HepG2 (cell line): Measurements from ENCODE around the gene TMED6. TPM values are rescaled to one million over a fixed set of nuclear protein-coding genes. Genes with fewer than 3 reads are reported as not detected.
A peak's percentile ranks its signal among the peaks of the same experiment; 100 is the strongest.

ENCODE experiments used
- ATF2 ChIP-seq: sonication (generic); formaldehyde crosslinking; IDR thresholded peaks from 2 replicates; pipeline ENCODE4 v1.4.0; 2020; ENCODE audit warnings: missing genetic modification reagents
- CREB3 ChIP-seq: sonication (generic); formaldehyde crosslinking; IDR thresholded peaks from 2 replicates; pipeline ENCODE4 v1.5.0; 2020; ENCODE audit warnings: missing genetic modification reagents
- HBP1 ChIP-seq: IDR thresholded peaks from 2 replicates; pipeline ENCODE4 v1.6.1; 2016; ENCODE audit warnings: low read depth, control low read depth
- JUN ChIP-seq: sonication (generic); formaldehyde crosslinking; IDR thresholded peaks from 2 replicates; pipeline ENCODE4 v1.4.0; 2020; ENCODE audit warnings: mild to moderate bottlenecking, missing genetic modification reagents
- JUNB ChIP-seq: sonication (generic); formaldehyde crosslinking; IDR thresholded peaks from 2 replicates; pipeline ENCODE4 v1.8.0; 2022; ENCODE audit warnings: missing genetic modification reagents, mild to moderate bottlenecking, borderline replicate concordance
- NKX3-1 ChIP-seq: sonication (generic); formaldehyde crosslinking; IDR thresholded peaks from 2 replicates; pipeline ENCODE4 v1.5.0; 2020; ENCODE audit warnings: missing genetic modification reagents
- NRL ChIP-seq: sonication (generic); formaldehyde crosslinking; IDR thresholded peaks from 2 replicates; pipeline ENCODE4 v1.5.0; 2020; ENCODE audit warnings: missing genetic modification reagents, mild to moderate bottlenecking, moderate library complexity, borderline replicate concordance
- SAFB2 ChIP-seq: sonication (generic); formaldehyde crosslinking; IDR thresholded peaks from 2 replicates; pipeline ENCODE4 v1.5.1; 2020; ENCODE audit warnings: missing genetic modification reagents, low read depth, mild to moderate bottlenecking, borderline replicate concordance
- STAG1 ChIP-seq: sonication (generic); formaldehyde crosslinking; IDR thresholded peaks from 2 replicates; pipeline ENCODE4 v1.4.0; 2020; ENCODE audit warnings: missing genetic modification reagents
- STAT6 ChIP-seq: sonication (generic); formaldehyde crosslinking; IDR thresholded peaks from 2 replicates; pipeline ENCODE4 v1.4.0; 2020; ENCODE audit warnings: missing genetic modification reagents, mild to moderate bottlenecking, borderline replicate concordance
- ZBTB44 ChIP-seq: sonication (generic); formaldehyde crosslinking; IDR thresholded peaks from 2 replicates; pipeline ENCODE4 v1.4.0; 2020; ENCODE audit warnings: missing genetic modification reagents
- ZFP36 ChIP-seq: fragments of 150-350 bp; IDR thresholded peaks from 2 replicates; pipeline ENCODE4 v1.6.1; 2018; ENCODE audit warnings: borderline replicate concordance, low read length, low read depth; ENCODE audit not compliant: partially characterized antibody
- ZNF496 ChIP-seq: sonication (generic); formaldehyde crosslinking; IDR thresholded peaks from 2 replicates; pipeline ENCODE4 v1.8.1; 2023; ENCODE audit warnings: mild to moderate bottlenecking, moderate library complexity, missing genetic modification reagents; ENCODE audit not compliant: insufficient replicate concordance
- ZNF547 ChIP-seq: sonication (generic); formaldehyde crosslinking; IDR thresholded peaks from 2 replicates; pipeline ENCODE4 v1.5.1; 2020; ENCODE audit warnings: mild to moderate bottlenecking, missing genetic modification reagents
- ZNF570 ChIP-seq: sonication (generic); formaldehyde crosslinking; IDR thresholded peaks from 2 replicates; pipeline ENCODE4 v1.4.0; 2020; ENCODE audit warnings: mild to moderate bottlenecking, missing genetic modification reagents, borderline replicate concordance
- ZNF639 ChIP-seq: conservative IDR thresholded peaks from 2 replicates; pipeline ENCODE4 v1.6.1; 2018; ENCODE audit warnings: missing genetic modification reagents
- ZNF703 ChIP-seq: sonication (generic); formaldehyde crosslinking; IDR thresholded peaks from 2 replicates; pipeline ENCODE4 v1.5.1; 2020; ENCODE audit warnings: missing genetic modification reagents, mild to moderate bottlenecking, moderate library complexity, borderline replicate concordance
- ZNF746 ChIP-seq: sonication (generic); formaldehyde crosslinking; IDR thresholded peaks from 2 replicates; pipeline ENCODE4 v1.8.0; 2022; ENCODE audit warnings: mild to moderate bottlenecking, missing genetic modification reagents
- ZNF792 ChIP-seq: IDR thresholded peaks from 2 replicates; pipeline ENCODE4 v1.6.1; 2016
- polyA plus RNA-seq, 8 experiments: library from polyadenylated mRNA; depleted of rRNA in 3 of 8; stranded (reverse) in 7 of 8; unstranded in 1 of 8; fragments of >200 nt; fragmentation: Illumina TruSeq in 4 of 8; extraction: Trizol in 4 of 8; gene quantifications; 2 replicates each; pipeline versions ENCODE4 v1.2.1 to v1.2.3, GENCODE V29; 2011 to 2016; ENCODE audit warnings: low read depth in 4 of 8, missing spikeins in 1 of 8, mixed read lengths in 1 of 8; ENCODE audit not compliant: insufficient read depth in 1 of 8
- total RNA-seq, 5 experiments: library from RNA; depleted of rRNA; stranded (reverse); fragments of >200 nt; fragmentation: Illumina TruSeq; extraction: Trizol; gene quantifications; 2 replicates each; pipeline ENCODE4 v1.2.3, GENCODE V29; 2016; ENCODE audit warnings: low read depth in 1 of 5

Gene TMED6
- total and polyA plus RNA-seq, 2 of the 13 experiments (the other 11 are each of a cell fraction or from before 2014, with no cell fraction given), result 9.8 to 14.4 TPM

- no peak; the same call in 1 of the 2 replicates for TF ChIP-seq STAT6 (CRISPR knock-in tag)
- TF ChIP-seq JUNB (CRISPR knock-in tag), result no peak
- no peak for TF ChIP-seq NRL (CRISPR knock-in tag)
- TF ChIP-seq ZNF703, result no peak
- 0 out of 2 replicates have a peak, but pooled peaks have one; percentile 49 for TF ChIP-seq JUN (CRISPR knock-in tag)
- no peak for TF ChIP-seq ZBTB44 (CRISPR knock-in tag)
- peak; percentile 48; the same call in 1 of the 2 replicates for TF ChIP-seq ATF2 (CRISPR knock-in tag)
- no peak for TF ChIP-seq ZNF792
- TF ChIP-seq ZNF547 (CRISPR knock-in tag), result peak; percentile 46; the same call in 1 of the 2 replicates
- TF ChIP-seq NKX3-1 (CRISPR knock-in tag), result no peak
- no peak for TF ChIP-seq STAG1
- TF ChIP-seq CREB3, result no peak
- 0 out of 2 replicates have a peak, but pooled peaks have one; percentile 36 for TF ChIP-seq HBP1 (CRISPR knock-in tag)
- no peak for TF ChIP-seq ZNF639 (CRISPR knock-in tag)
- no peak for TF ChIP-seq ZNF570 (CRISPR knock-in tag)
- TF ChIP-seq ZFP36, result no peak
- 0 out of 2 replicates have a peak, but pooled peaks have one; percentile 7 for TF ChIP-seq SAFB2 (CRISPR knock-in tag)
- no peak for TF ChIP-seq ZNF746
- no peak for TF ChIP-seq ZNF496 (CRISPR knock-in tag)
These were observed 25.3 kb downstream of the TMED6 start (continued) for GRCh38 chr16:69326172-69326873.
